ENCODE results near the gene SHH. TPM values are rescaled to one million over a fixed set of nuclear protein-coding genes. Genes with fewer than 3 reads are reported as not detected.

The SHH gene
- total RNA-seq, 1 donor from 2014 or later: 0.16 TPM

- Mint-ChIP-seq H3K9me3 (ENCODE audit: unreplicated experiment) (peaks cover 3% of the 10 kb centered on the region), H3K27ac (ENCODE audit: unreplicated experiment) (no peak overlapping the region), H3K4me1 (ENCODE audit: low read depth, unreplicated experiment) (peaks cover 2% of the 10 kb centered on the region), H3K36me3 (ENCODE audit: low read depth, unreplicated experiment) (peaks cover 3% of the 10 kb centered on the region), H3K27me3 (ENCODE audit: low read depth, unreplicated experiment) (peaks cover 63% of the 10 kb centered on the region), H3K4me3 (ENCODE audit: unreplicated experiment) (no peak overlapping the region)
- Histone ChIP-seq H3K4me1 (ENCODE audit: insufficient read depth, low read length) (peaks cover 5% of the 10 kb centered on the region), H3K9ac (ENCODE audit: low read length) (no peak overlapping the region), H3K79me2 (ENCODE audit: insufficient read depth, low read length) (no peaks in the 10 kb centered on the region), H2AFZ (ENCODE audit: low read depth, low read length) (no peak overlapping the region), H3K36me3 (ENCODE audit: insufficient read depth, low read length) (no peaks in the 10 kb centered on the region), H3K9me3 (ENCODE audit: insufficient read depth, low read depth, low read length) (peaks cover 3% of the 10 kb centered on the region), H3K4me3 (ENCODE audit: insufficient read depth, low read depth, low read length) (no peak overlapping the region), H3K27ac (ENCODE audit: low read depth, low read length) (no peak overlapping the region), H3K4me2 (ENCODE audit: low read length) (no peak overlapping the region), H3K27me3 (ENCODE audit: insufficient read depth, low read length) (peaks cover 28% of the 10 kb centered on the region), H4K20me1 (ENCODE audit: insufficient read depth, low read length) (no peaks in the 10 kb centered on the region)
- no peak for TF ChIP-seq EZH2 (IDR thresholded peaks at IDR 0.05; ENCODE audit: insufficient read depth, low read length)
- no peak for TF ChIP-seq CTCF (IDR thresholded peaks at IDR 0.05; ENCODE audit: insufficient read depth, low read depth, low read length)
- no peak for DNase-seq (ENCODE audit: low read depth)
- no peak for FAIRE-seq
Observed at GRCh38 chr7:155816996-155817395, 4.7 kb upstream of the SHH start.

- H3K4me3 Mint-ChIP-seq (ENCODE audit: unreplicated experiment): no peak overlapping the region
- peaks cover 9% of the 10 kb centered on the region for H3K4me1 Mint-ChIP-seq (ENCODE audit: low read depth, unreplicated experiment)
- Histone ChIP-seq H3K4me3 (ENCODE audit: insufficient read depth, low read depth, low read length) (no peak overlapping the region), H3K9me3 (ENCODE audit: insufficient read depth, low read depth, low read length) (peaks cover 3% of the 10 kb centered on the region), H3K27ac (ENCODE audit: low read depth, low read length) (no peak overlapping the region), H3K9ac (ENCODE audit: low read length) (no peak overlapping the region), H4K20me1 (ENCODE audit: insufficient read depth, low read length) (peaks cover 2% of the 10 kb centered on the region), H3K79me2 (ENCODE audit: insufficient read depth, low read length) (no peaks in the 10 kb centered on the region), H3K4me1 (ENCODE audit: insufficient read depth, low read length) (peaks cover 9% of the 10 kb centered on the region), H2AFZ (ENCODE audit: low read depth, low read length) (no peak overlapping the region), H3K27me3 (ENCODE audit: insufficient read depth, low read length) (peaks cover 36% of the 10 kb centered on the region), H3K36me3 (ENCODE audit: insufficient read depth, low read length) (no peaks in the 10 kb centered on the region), H3K4me2 (ENCODE audit: low read length) (no peak overlapping the region)
- TF ChIP-seq CTCF (IDR thresholded peaks at IDR 0.05; ENCODE audit: insufficient read depth, low read depth, low read length) (no peak), EZH2 (IDR thresholded peaks at IDR 0.05; ENCODE audit: insufficient read depth, low read length) (no peak)
- no peak for FAIRE-seq
- no peak overlapping the region for H3K27ac Mint-ChIP-seq (ENCODE audit: unreplicated experiment)
- peaks cover 3% of the 10 kb centered on the region for H3K36me3 Mint-ChIP-seq (ENCODE audit: low read depth, unreplicated experiment)
- DNase-seq (ENCODE audit: low read depth): no peak
- H3K27me3 Mint-ChIP-seq (ENCODE audit: low read depth, unreplicated experiment): peaks cover 65% of the 10 kb centered on the region
- peaks cover 3% of the 10 kb centered on the region for H3K9me3 Mint-ChIP-seq (ENCODE audit: unreplicated experiment)
Observed at GRCh38 chr7:155816192-155816508, 3.9 kb upstream of the SHH start.

- H3K27ac ChIP-seq (ENCODE audit: low read depth, low read length): no peak overlapping the region
- peak overlapping the region; percentile 52 for H2AFZ ChIP-seq (ENCODE audit: low read depth, low read length)
- H4K20me1 ChIP-seq (ENCODE audit: insufficient read depth, low read length): peaks cover 8% of the 10 kb centered on the region
- peak overlapping the region; percentile 38 for H3K9ac ChIP-seq (ENCODE audit: low read length)
- TF ChIP-seq CTCF (IDR thresholded peaks at IDR 0.05; ENCODE audit: insufficient read depth, low read depth, low read length) (peak; percentile 50), EZH2 (IDR thresholded peaks at IDR 0.05; ENCODE audit: insufficient read depth, low read length) (no peak)
- peak overlapping the region; percentile 63 for H3K4me2 ChIP-seq (ENCODE audit: low read length)
- H3K36me3 ChIP-seq (ENCODE audit: insufficient read depth, low read length): no peaks in the 10 kb centered on the region
- FAIRE-seq (no peak), DNase-seq (ENCODE audit: low read depth) (no peak)
- H3K4me1 ChIP-seq (ENCODE audit: insufficient read depth, low read length): peaks cover 9% of the 10 kb centered on the region
- peaks cover 42% of the 10 kb centered on the region for H3K27me3 ChIP-seq (ENCODE audit: insufficient read depth, low read length)
- Mint-ChIP-seq H3K36me3 (ENCODE audit: low read depth, unreplicated experiment) (peaks cover 3% of the 10 kb centered on the region), H3K9me3 (ENCODE audit: unreplicated experiment) (no peaks in the 10 kb centered on the region), H3K27ac (ENCODE audit: unreplicated experiment) (no peak overlapping the region), H3K4me1 (ENCODE audit: low read depth, unreplicated experiment) (peaks cover 9% of the 10 kb centered on the region), H3K27me3 (ENCODE audit: low read depth, unreplicated experiment) (peaks cover 66% of the 10 kb centered on the region), H3K4me3 (ENCODE audit: unreplicated experiment) (no peak overlapping the region)
- H3K9me3 ChIP-seq (ENCODE audit: insufficient read depth, low read depth, low read length): peaks cover 3% of the 10 kb centered on the region
- H3K4me3 ChIP-seq (ENCODE audit: insufficient read depth, low read depth, low read length): no peak overlapping the region
- no peaks in the 10 kb centered on the region for H3K79me2 ChIP-seq (ENCODE audit: insufficient read depth, low read length)
Observed at GRCh38 chr7:155815332-155816191, 3.3 kb upstream of the SHH start.
